Peyer's patch (tissue), 4 donors: ENCODE data around the gene CENPO.

Source experiments
- CTCF ChIP-seq, 6 experiments: fragments of 450-650 bp in 4 of 6; fragments of 200-600 bp in 2 of 6; sonication (generic) in 1 of 6; IDR thresholded peaks; one replicate each; pipeline ENCODE4 v1.5.1; 2017 to 2019; ENCODE audit warnings: antibody characterized with exemption in 6 of 6, mild to moderate bottlenecking in 3 of 6, moderate library complexity in 1 of 6
- POLR2A ChIP-seq, 2 donors: fragments of 450-650 bp; IDR thresholded peaks; one replicate each; pipeline ENCODE4 v1.5.1; 2017; ENCODE audit warnings: antibody characterized with exemption in 2 of 2, mild to moderate bottlenecking in 2 of 2, moderate library complexity in 2 of 2

DNA sequence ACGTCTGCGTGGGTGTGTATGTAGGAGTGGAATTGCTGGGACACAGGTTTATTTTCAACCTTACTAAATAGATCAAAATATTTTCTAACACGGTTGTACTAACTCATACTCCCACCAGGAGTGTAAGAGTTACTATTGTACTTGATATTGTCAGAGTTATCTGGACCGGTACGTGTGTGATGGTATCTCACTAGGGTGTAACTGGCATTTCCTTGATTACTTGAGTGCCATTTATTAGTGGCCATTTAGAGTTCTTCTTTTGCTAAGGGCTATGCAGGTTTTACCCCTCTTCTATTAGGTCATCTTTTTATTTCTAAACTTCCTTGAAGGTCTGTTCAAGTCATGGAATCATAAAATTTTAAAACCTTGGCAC lies 33.5 kb downstream of the CENPO start:
- TF ChIP-seq CTCF (IDR thresholded peaks at IDR 0.05) (no peak), POLR2A (IDR thresholded peaks at IDR 0.05) (no peak)
